BLaER1 treated with 17β-estradiol and CSF1 and Interleukin-3, amounts not matched to agents 10 nM and 100 nM (cell line): Measurements from ENCODE around the gene SLC35F4.

Experiments
- H3K27ac ChIP-seq, 11 experiments: shearing (Covaris generic); formaldehyde crosslinking; 2 replicates each; pipeline ENCODE4 v1.8.1; 2022
- H3K27me3 ChIP-seq, 11 experiments: shearing (Covaris generic); formaldehyde crosslinking; 2 replicates each; pipeline ENCODE4 v1.8.1; 2022
- H3K36me3 ChIP-seq, 11 experiments: shearing (Covaris generic); formaldehyde crosslinking; 2 replicates each; pipeline ENCODE4 v1.8.1; 2022
- H3K4me1 ChIP-seq, 10 experiments: shearing (Covaris generic); formaldehyde crosslinking; 2 replicates each; pipeline ENCODE4 v1.8.1; 2022
- H3K4me2 ChIP-seq, 11 experiments: shearing (Covaris generic); formaldehyde crosslinking; 2 replicates each; pipeline ENCODE4 v1.8.1; 2022
- H3K4me3 ChIP-seq, 10 experiments: shearing (Covaris generic); formaldehyde crosslinking; 2 replicates each; pipeline ENCODE4 v1.8.1; 2022
- H3K9ac ChIP-seq, 11 experiments: shearing (Covaris generic); formaldehyde crosslinking; 2 replicates each; pipeline ENCODE4 v1.8.1; 2022
- H3K9me3 ChIP-seq, 11 experiments: shearing (Covaris generic); formaldehyde crosslinking; replicated peaks in 1 of 11; 2 replicates each; pipeline ENCODE4 v1.8.1; 2022
- H4K20me1 ChIP-seq, 11 experiments: shearing (Covaris generic); formaldehyde crosslinking; 2 replicates each; pipeline ENCODE4 v1.8.1; 2022
- Cebpa-rat ChIP-seq, 11 experiments: shearing (Covaris generic); IDR thresholded peaks; 2 replicates each; pipeline ENCODE4 v1.8.1; 2022

Gene SLC35F4

DNA sequence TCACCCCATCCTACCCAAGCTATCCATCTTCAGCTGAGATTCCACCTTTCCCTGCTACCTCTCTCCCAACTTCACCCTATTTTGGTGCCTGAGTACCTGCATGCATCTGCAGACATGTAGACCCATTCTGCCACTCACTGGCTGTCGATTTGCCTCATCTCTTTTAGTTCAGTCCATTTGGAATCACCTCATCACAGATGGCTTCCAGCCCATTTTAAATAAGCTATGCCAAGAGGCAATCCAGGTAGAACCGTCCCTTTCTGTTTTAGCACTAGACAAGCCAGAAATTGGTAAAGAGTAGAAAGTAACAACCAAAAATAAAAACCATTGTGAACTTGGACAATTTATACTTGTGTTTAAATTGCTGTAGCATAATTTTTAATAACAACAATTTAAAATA is 11.3 kb downstream of the SLC35F4 start:
- Histone ChIP-seq H3K36me3 (no peaks in the 10 kb centered on the region), H4K20me1 (no peaks in the 10 kb centered on the region), H3K27me3 (no peaks in the 10 kb centered on the region), H3K9me3 (0 out of 22 replicates have a peak, but pooled peaks cover 0 to 6% (median 0%) of the 10 kb centered on the region in 11 experiments), H3K9ac (no peak overlapping the region), H3K4me2 (no peak overlapping the region), H3K4me1 (no peaks in the 10 kb centered on the region), H3K27ac (no peak overlapping the region), H3K4me3 (no peak overlapping the region)
- no peak for TF ChIP-seq Cebpa-rat (IDR thresholded peaks at IDR 0.05)

DNA sequence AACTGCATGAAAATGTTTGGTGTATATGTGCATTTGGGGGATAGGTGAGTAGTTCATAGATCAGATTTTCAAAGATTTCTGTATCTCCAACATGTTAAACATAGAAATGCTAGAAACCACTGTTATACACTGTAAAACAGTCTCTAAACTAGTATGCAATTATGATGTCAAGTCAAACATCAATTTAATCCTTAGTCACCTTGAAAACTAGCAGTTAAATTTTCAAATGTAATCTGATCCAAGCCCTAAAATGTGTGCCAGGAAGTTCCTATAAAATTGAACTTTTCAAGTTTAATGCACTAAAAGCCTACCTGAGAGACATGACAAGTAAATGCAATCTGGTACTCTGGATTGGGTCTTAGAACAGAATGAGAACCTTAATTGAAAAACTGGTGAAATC is 14.5 kb downstream of the SLC35F4 start:
- no peaks in the 10 kb centered on the region for H3K36me3 ChIP-seq
- no peak overlapping the region for H3K27ac ChIP-seq
- no peaks in the 10 kb centered on the region for H3K27me3 ChIP-seq
- H3K9ac ChIP-seq: no peak overlapping the region
- TF ChIP-seq Cebpa-rat (IDR thresholded peaks at IDR 0.05): no peak
- H3K4me3 ChIP-seq: no peak overlapping the region
- H4K20me1 ChIP-seq: no peaks in the 10 kb centered on the region
- H3K4me1 ChIP-seq: no peaks in the 10 kb centered on the region
- no peak overlapping the region for H3K4me2 ChIP-seq
- H3K9me3 ChIP-seq: 0 out of 22 replicates have a peak, but pooled peaks cover 0 to 6% (median 0%) of the 10 kb centered on the region in 11 experiments

DNA sequence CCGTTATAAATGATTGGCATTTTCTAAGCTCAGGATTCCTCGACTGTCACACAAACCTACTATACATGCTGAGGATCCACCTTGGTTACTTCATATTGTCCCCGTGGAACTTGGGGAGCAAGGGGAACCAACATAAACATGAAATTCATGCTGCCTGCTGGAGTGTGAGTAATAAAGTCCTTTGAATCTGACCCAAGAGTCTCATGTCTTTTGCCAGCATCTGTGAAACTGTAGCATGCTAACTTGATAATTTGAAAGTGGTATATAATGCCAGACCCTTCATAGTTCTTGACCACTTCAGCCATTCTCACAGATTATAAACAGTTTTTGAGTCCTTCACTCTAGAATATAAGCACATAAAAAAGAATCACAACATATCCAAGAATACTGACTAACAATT is 17.1 kb downstream of the SLC35F4 start:
- H3K4me3 ChIP-seq: no peak overlapping the region
- H3K27me3 ChIP-seq: no peaks in the 10 kb centered on the region
- H3K9me3 ChIP-seq: no peaks in the 10 kb centered on the region
- no peaks in the 10 kb centered on the region for H3K36me3 ChIP-seq
- H3K27ac ChIP-seq: no peak overlapping the region
- no peaks in the 10 kb centered on the region for H4K20me1 ChIP-seq
- H3K4me2 ChIP-seq: no peak overlapping the region
- no peaks in the 10 kb centered on the region for H3K4me1 ChIP-seq
- TF ChIP-seq Cebpa-rat (IDR thresholded peaks at IDR 0.05): no peak
- no peak overlapping the region for H3K9ac ChIP-seq

DNA sequence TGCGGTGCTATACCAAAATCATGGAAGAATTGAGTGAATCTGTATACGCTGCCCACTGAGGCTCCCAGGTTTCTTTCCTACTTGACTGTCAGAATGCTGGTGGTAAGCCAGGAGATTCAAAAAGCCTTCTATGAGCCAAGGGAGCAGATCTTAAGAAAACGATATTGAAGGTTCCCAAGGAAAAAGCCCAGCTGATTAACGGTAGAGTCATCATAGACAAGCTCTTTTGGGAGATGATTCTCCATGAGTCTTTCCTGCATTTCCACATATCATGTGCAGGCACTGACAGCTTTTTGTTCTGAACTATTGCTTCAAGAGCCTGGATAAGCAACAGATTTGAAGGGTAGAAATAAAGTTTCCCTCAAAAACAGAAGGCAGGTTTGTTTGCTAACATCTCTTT is 17.5 kb downstream of the SLC35F4 start:
- Histone ChIP-seq H3K9me3 (no peaks in the 10 kb centered on the region), H3K9ac (no peak overlapping the region), H3K27ac (no peak overlapping the region), H3K4me2 (no peak overlapping the region), H3K27me3 (no peaks in the 10 kb centered on the region), H3K4me1 (no peaks in the 10 kb centered on the region), H3K4me3 (no peak overlapping the region), H4K20me1 (no peaks in the 10 kb centered on the region), H3K36me3 (no peaks in the 10 kb centered on the region)
- no peak for TF ChIP-seq Cebpa-rat (IDR thresholded peaks at IDR 0.05)

DNA sequence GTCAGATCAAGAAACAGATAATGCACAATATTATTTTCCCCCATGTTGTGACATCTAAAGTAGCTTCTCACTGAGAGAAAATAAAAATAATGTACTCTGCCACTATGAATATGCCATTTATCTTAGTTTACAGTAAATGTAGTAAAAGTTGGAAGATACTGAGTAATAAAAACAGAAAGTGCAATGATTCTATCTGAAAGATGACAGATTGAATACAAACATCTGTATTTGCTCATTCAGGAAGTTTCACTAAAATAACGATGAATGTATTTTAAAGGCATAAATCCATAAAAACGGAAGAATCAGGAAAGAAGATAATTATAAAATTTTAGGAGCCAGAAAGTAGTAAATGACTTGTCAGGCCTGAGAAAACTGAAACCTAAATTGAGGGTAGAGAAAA is 18.2 kb downstream of the SLC35F4 start:
- Histone ChIP-seq H3K4me1 (no peaks in the 10 kb centered on the region), H3K27ac (no peak overlapping the region), H3K36me3 (no peaks in the 10 kb centered on the region), H3K4me2 (no peak overlapping the region), H3K9ac (no peak overlapping the region), H3K27me3 (no peaks in the 10 kb centered on the region), H4K20me1 (no peaks in the 10 kb centered on the region), H3K4me3 (no peak overlapping the region), H3K9me3 (no peaks in the 10 kb centered on the region)
- no peak for TF ChIP-seq Cebpa-rat (IDR thresholded peaks at IDR 0.05)

DNA sequence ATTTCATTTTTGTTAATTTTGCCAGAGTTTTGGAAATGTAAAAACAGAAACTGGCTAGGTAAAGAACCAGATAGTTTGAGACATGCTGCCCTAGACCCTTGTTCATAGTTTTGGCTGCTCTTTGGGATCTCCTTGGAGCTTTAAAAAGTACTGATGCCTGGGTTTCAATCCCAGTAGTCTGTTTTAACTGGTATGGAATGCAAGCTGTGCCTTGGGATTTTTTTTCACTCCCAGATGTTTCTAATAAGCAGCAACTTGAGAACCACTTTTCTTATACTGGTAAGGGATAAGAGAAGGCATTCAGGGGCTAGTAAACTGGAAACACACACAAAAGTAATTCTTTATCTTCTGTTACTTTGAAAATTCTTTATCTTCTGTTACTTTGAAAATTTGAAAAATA is 18.8 kb downstream of the SLC35F4 start:
- no peaks in the 10 kb centered on the region for H3K4me1 ChIP-seq
- H3K4me2 ChIP-seq: no peak overlapping the region
- TF ChIP-seq Cebpa-rat (IDR thresholded peaks at IDR 0.05): no peak
- H3K27ac ChIP-seq: no peak overlapping the region
- H4K20me1 ChIP-seq: no peaks in the 10 kb centered on the region
- H3K9ac ChIP-seq: no peak overlapping the region
- no peaks in the 10 kb centered on the region for H3K9me3 ChIP-seq
- no peaks in the 10 kb centered on the region for H3K27me3 ChIP-seq
- no peak overlapping the region for H3K4me3 ChIP-seq
- H3K36me3 ChIP-seq: no peaks in the 10 kb centered on the region

DNA sequence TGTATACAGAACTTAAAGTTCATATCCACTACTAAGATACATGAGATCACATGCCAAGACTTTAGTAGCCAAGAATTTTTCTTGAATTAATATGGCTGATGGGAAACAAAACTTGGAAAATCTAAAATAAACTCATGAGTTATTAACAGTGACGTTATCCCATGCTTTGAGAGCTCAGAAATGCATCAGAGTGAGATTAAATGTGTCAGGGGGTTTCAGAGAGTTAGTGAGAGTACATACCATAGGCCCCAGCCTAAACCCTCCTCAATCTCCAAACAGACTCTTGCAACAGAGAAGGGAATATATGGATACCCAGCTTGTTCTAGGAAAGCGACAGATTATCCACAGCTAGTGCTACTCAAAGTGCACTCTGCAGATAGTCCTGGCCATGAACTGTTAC is 19.3 kb downstream of the SLC35F4 start:
- H3K4me3 ChIP-seq: no peak overlapping the region
- H3K4me2 ChIP-seq: no peak overlapping the region
- H4K20me1 ChIP-seq: no peaks in the 10 kb centered on the region
- H3K4me1 ChIP-seq: no peaks in the 10 kb centered on the region
- H3K9ac ChIP-seq: no peak overlapping the region
- no peaks in the 10 kb centered on the region for H3K36me3 ChIP-seq
- no peak overlapping the region for H3K27ac ChIP-seq
- H3K27me3 ChIP-seq: no peaks in the 10 kb centered on the region
- no peak for TF ChIP-seq Cebpa-rat (IDR thresholded peaks at IDR 0.05)
- H3K9me3 ChIP-seq: no peaks in the 10 kb centered on the region

DNA sequence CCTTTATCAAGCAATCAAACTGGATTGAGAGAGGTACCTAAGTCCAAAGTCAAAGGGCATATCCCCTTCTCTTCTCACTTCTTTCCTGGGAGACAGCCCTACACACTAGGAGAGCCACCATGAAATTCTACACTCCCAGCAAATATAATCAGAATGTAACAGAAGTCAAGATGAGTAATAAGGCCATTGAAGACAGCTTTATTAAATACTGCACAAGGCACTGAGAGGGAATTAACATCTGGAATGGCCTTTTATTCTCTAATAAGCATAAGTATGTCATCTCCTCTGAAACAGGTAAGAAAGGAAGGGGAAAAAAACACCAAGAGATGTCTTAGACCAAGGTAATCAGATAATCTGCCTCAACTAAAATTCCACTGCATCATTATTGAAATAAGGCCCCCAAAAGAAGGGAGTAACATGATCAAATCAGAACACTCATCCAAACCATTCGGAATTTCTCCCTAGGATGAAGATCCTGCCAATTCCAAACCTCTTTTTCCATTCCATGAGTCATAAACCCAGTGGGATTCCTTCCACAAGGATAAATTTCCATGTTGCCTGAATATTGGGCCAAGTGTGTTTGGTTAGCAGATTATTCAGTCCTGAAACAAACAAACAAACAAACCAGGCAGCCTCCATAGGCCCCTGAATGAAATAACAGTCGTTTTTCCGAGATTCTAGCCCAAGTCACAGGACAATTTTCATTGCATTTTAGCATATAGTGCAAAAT is 19.9 kb downstream of the SLC35F4 start:
- Histone ChIP-seq H3K4me1 (no peaks in the 10 kb centered on the region), H3K27me3 (no peaks in the 10 kb centered on the region), H3K36me3 (no peaks in the 10 kb centered on the region), H3K4me2 (no peak overlapping the region), H4K20me1 (no peaks in the 10 kb centered on the region), H3K4me3 (no peak overlapping the region), H3K9me3 (no peaks in the 10 kb centered on the region), H3K27ac (no peak overlapping the region), H3K9ac (no peak overlapping the region)
- TF ChIP-seq Cebpa-rat (IDR thresholded peaks at IDR 0.05): no peak

DNA sequence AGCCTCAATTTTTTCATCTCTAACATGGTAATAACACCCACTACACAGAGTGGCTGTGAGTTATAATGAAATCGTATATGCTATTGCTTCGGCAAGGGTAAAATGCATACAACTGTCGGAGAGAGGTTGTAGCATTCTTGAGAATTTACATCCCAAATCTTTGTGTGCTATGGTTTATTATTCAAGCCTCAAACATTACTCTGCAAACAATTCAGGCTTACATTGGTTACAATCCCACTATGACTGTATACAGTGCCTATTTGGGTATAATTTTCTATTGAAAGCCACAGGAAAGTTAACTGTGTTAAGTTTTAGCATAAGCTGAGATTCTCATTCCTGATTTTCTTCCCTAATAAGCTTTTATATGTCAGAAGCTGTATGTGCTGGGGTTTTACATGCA is 20.6 kb downstream of the SLC35F4 start:
- H3K27ac ChIP-seq: no peak overlapping the region
- no peak overlapping the region for H3K4me2 ChIP-seq
- no peaks in the 10 kb centered on the region for H3K9me3 ChIP-seq
- H3K4me3 ChIP-seq: no peak overlapping the region
- no peaks in the 10 kb centered on the region for H3K4me1 ChIP-seq
- no peak for TF ChIP-seq Cebpa-rat (IDR thresholded peaks at IDR 0.05)
- no peaks in the 10 kb centered on the region for H3K36me3 ChIP-seq
- H3K9ac ChIP-seq: no peak overlapping the region
- H4K20me1 ChIP-seq: no peaks in the 10 kb centered on the region
- no peaks in the 10 kb centered on the region for H3K27me3 ChIP-seq

DNA sequence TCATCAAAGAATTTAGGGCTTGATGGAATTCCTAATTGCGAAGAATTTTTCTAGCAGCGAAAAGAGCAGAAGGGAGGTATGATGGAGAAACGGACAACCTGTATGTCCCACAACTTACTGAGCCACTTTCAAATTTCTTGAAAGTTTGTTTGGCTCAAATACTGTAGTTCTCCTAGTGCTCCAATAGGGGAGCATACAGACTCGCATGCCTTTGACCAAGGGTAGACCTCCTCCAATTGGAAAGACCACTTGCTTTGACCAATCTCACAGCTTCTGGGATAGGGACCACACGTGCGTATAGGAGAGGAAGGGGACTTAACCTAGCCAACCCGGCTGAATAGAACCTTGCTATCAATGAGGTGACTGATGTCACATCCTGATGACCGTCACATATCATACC is 28.6 kb downstream of the SLC35F4 start:
- H3K4me2 ChIP-seq: no peak overlapping the region
- no peak for TF ChIP-seq Cebpa-rat (IDR thresholded peaks at IDR 0.05)
- H3K36me3 ChIP-seq: no peaks in the 10 kb centered on the region
- no peak overlapping the region for H3K9ac ChIP-seq
- no peaks in the 10 kb centered on the region for H4K20me1 ChIP-seq
- H3K27me3 ChIP-seq: no peaks in the 10 kb centered on the region
- H3K9me3 ChIP-seq: no peaks in the 10 kb centered on the region
- no peak overlapping the region for H3K27ac ChIP-seq
- H3K4me1 ChIP-seq: no peaks in the 10 kb centered on the region
- no peak overlapping the region for H3K4me3 ChIP-seq
